ENCODE measurements around the gene OR5H14.

The OR5H14 gene

GRCh38 chr3:98151241-98151640 lies 4.0 kb downstream of the OR5H14 start:
- no peak overlapping the region for H3K4me3 ChIP-seq (ENCODE audit: low read depth, low read length)
- in situ Hi-C loops (cut with HindIII; ENCODE audit: low sequenced_read_pairs), result no loop called here
- DNase-seq (ENCODE audit: low read depth), result no peak
- no peak for TF ChIP-seq CTCF (IDR thresholded peaks at IDR 0.05; ENCODE audit: low read depth, low read length, missing control alignments)

- H3K4me3 ChIP-seq (ENCODE audit: low read depth, low read length), result no peak within 1 kb of the TSS
- TF ChIP-seq CTCF (IDR thresholded peaks at IDR 0.05; ENCODE audit: low read depth, low read length, missing control alignments), result no peak
- in situ Hi-C loops (cut with HindIII; ENCODE audit: low sequenced_read_pairs), result no loop called here
- no peak for DNase-seq (ENCODE audit: low read depth)
These were observed 19.1 kb downstream of the OR5H14 start, which contains the start of gene OR5H15 for GRCh38 chr3:98166396-98166795. TSS of gene OR5H15 (plus strand) at chr3:98166696. CDS start at chr3:98168700, 2,004 bp downstream.

GRCh38 chr3:98171071-98171470 lies 23.8 kb downstream of the OR5H14 start:
- no peak overlapping the region for H3K4me3 ChIP-seq (ENCODE audit: low read depth, low read length)
- no peak for DNase-seq (ENCODE audit: low read depth)
- in situ Hi-C loops (cut with HindIII; ENCODE audit: low sequenced_read_pairs), result no loop called here
- no peak for TF ChIP-seq CTCF (IDR thresholded peaks at IDR 0.05; ENCODE audit: low read depth, low read length, missing control alignments)

GRCh38 chr3:98172621-98173020 lies 25.3 kb downstream of the OR5H14 start:
- H3K4me3 ChIP-seq (ENCODE audit: low read depth, low read length), result no peak overlapping the region
- in situ Hi-C loops (cut with HindIII; ENCODE audit: low sequenced_read_pairs), result no loop called here
- TF ChIP-seq CTCF (IDR thresholded peaks at IDR 0.05; ENCODE audit: low read depth, low read length, missing control alignments), result no peak
- DNase-seq (ENCODE audit: low read depth), result no peak

- no peak overlapping the region for H3K4me3 ChIP-seq (ENCODE audit: low read depth, low read length)
- in situ Hi-C loops (cut with HindIII; ENCODE audit: low sequenced_read_pairs), result no loop called here
- DNase-seq (ENCODE audit: low read depth), result no peak
- no peak for TF ChIP-seq CTCF (IDR thresholded peaks at IDR 0.05; ENCODE audit: low read depth, low read length, missing control alignments)
These were observed 33.1 kb downstream of the OR5H14 start for GRCh38 chr3:98180319-98180890.

- DNase-seq (ENCODE audit: low read depth), result no peak
- in situ Hi-C loops (cut with HindIII; ENCODE audit: low sequenced_read_pairs), result no loop called here
- no peak for TF ChIP-seq CTCF (IDR thresholded peaks at IDR 0.05; ENCODE audit: low read depth, low read length, missing control alignments)
- no peak overlapping the region for H3K4me3 ChIP-seq (ENCODE audit: low read depth, low read length)
These were observed 34.9 kb downstream of the OR5H14 start for GRCh38 chr3:98182196-98182595.
